Naive B cell (primary cell): ENCODE data around the gene DNAJC11. TPM values are rescaled to one million over a fixed set of nuclear protein-coding genes. Genes with fewer than 3 reads are reported as not detected.
"Not testable (repeated sequence)": the region's sequence is repeated elsewhere in the genome, so short reads cannot be mapped to it uniquely, and the experiment has no call there.

Experiments used
- ATAC-seq, 2 donors: fragments of 150-1000 bp; cut with Tn5 transposase; 2 replicates each; pipeline ENCODE4 v1.10.0; 2021; ENCODE audit warnings: low read depth in 2 of 2, mild to moderate bottlenecking in 2 of 2, moderate library complexity in 2 of 2
- DNase-seq: peaks from one replicate; pipeline ENCODE4 v3.0.0; 2022
- H3K27ac Mint-ChIP-seq, 6 donors: one replicate each; pipeline ENCODE4 v1.8.0; 2020 to 2022; ENCODE audit warnings: mild to moderate bottlenecking in 6 of 6, mixed read lengths in 6 of 6, moderate library complexity in 5 of 6, inconsistent platforms in 2 of 6
- H3K27me3 Mint-ChIP-seq, 3 donors: one replicate each; pipeline ENCODE4 v1.8.0; 2021 to 2022; ENCODE audit warnings: mixed read lengths in 3 of 3, mild to moderate bottlenecking in 1 of 3
- H3K36me3 Mint-ChIP-seq, 2 donors: one replicate each; pipeline ENCODE4 v1.8.0; 2020 to 2022; ENCODE audit warnings: mixed read lengths in 2 of 2, inconsistent platforms in 1 of 2, mild to moderate bottlenecking in 1 of 2
- H3K4me1 Mint-ChIP-seq, 3 donors: one replicate each; pipeline ENCODE4 v1.8.0; 2020 to 2022; ENCODE audit warnings: mixed read lengths in 3 of 3, inconsistent platforms in 1 of 3, mild to moderate bottlenecking in 1 of 3, moderate library complexity in 1 of 3
- H3K4me3 Mint-ChIP-seq, 8 donors: one replicate each; pipeline ENCODE4 v1.8.0; 2020 to 2022; ENCODE audit warnings: mild to moderate bottlenecking in 8 of 8, mixed read lengths in 8 of 8, moderate library complexity in 8 of 8, inconsistent platforms in 2 of 8
- H3K9me3 Mint-ChIP-seq, 7 donors: one replicate each; pipeline ENCODE4 v1.8.0; 2020 to 2022; ENCODE audit warnings: mixed read lengths in 7 of 7, mild to moderate bottlenecking in 5 of 7, inconsistent platforms in 2 of 7, moderate library complexity in 1 of 7
- polyA plus RNA-seq, 6 donors: library from polyadenylated mRNA; unstranded; fragments of 300-500 nt; fragmentation: Illumina TruSeq; gene quantifications; one replicate each; pipeline ENCODE4 v1.2.3, GENCODE V29; 2021; ENCODE audit warnings: low read depth in 6 of 6

DNAJC11 gene, protein sequence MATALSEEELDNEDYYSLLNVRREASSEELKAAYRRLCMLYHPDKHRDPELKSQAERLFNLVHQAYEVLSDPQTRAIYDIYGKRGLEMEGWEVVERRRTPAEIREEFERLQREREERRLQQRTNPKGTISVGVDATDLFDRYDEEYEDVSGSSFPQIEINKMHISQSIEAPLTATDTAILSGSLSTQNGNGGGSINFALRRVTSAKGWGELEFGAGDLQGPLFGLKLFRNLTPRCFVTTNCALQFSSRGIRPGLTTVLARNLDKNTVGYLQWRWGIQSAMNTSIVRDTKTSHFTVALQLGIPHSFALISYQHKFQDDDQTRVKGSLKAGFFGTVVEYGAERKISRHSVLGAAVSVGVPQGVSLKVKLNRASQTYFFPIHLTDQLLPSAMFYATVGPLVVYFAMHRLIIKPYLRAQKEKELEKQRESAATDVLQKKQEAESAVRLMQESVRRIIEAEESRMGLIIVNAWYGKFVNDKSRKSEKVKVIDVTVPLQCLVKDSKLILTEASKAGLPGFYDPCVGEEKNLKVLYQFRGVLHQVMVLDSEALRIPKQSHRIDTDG
- polyA plus RNA-seq, result 10 to 100 TPM; 17.4 to 24.6 (median 20.5) TPM

DNA sequence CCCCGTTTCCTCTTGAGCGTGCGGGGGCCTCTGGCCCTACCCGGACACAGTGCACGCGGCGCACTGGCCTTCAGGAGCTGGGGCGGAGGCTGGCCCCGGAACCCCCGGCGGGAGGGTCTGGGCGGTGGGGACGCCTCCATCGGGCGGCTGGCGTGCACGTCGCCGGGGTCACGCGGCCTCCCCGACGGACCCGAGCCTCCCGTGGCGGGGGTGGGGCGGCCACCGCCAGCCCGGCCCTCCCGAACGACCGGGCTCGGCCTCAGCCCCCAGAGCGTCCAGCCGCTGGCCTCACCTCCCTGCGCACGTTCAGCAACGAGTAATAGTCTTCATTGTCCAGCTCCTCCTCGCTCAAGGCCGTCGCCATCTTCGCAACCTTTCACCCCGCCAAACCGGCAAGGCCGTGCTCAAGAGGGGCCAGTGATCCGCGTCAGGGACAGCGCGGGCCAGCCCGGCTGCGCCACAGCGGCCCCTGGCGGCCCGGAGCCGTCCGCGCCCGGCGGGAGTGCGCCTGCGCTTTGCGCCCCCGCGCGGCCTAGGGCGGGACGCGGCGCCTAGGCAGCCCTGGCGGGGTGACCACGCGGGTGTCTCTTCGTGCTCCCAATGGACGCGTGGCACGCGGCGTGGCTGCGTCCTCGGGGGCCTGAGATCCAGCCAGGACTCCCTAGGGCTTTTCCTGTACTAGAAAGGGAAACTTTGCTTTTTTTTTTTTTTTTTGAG, at the start of gene DNAJC11:
DNAJC11 (minus strand) TSS at position 380 of the 717 bp plus-strand sequence; CDS start at position 364, 16 bp downstream.
- peak; percentile 95 to 96 for ATAC-seq
- Mint-ChIP-seq H3K27me3 (no peaks in the 10 kb centered on the region), H3K4me3 (peak within 1 kb of the TSS; percentile 87 to 98 (median 92)), H3K4me1 (peaks cover 20 to 32% (median 30%) of the 10 kb centered on the region in 3 donors), H3K36me3 (no peaks in the 10 kb centered on the region), H3K27ac (peak within 1 kb of the TSS in 5 of 6 donors; percentile 87 to 95 (median 94)), H3K9me3 (no peaks in the 10 kb centered on the region)
- DNase-seq, result peak; percentile 93

DNA sequence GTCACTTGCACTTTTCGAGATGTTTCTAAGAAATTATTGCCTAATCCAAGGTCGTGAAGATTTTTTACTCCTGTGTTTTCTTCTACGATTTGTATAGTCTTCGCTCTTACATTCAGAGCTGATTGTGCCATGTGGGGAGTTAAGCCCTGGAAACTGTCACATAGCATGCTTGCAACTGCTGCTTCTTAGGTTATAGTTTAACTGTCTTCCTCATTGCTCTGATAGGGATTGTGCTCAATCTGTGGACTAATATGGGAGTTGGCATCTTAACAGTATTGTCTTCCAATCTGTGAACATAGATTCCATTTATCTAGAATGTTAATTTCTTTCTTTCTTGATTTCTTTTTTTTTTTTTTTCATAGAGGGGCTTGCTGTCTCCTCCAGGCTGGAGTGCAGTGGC, 48.9 kb upstream of the DNAJC11 start:
- H3K4me1 Mint-ChIP-seq, result peaks cover 0 to 7% (median 0%) of the 10 kb centered on the region in 3 donors
- no peak for ATAC-seq

DNA sequence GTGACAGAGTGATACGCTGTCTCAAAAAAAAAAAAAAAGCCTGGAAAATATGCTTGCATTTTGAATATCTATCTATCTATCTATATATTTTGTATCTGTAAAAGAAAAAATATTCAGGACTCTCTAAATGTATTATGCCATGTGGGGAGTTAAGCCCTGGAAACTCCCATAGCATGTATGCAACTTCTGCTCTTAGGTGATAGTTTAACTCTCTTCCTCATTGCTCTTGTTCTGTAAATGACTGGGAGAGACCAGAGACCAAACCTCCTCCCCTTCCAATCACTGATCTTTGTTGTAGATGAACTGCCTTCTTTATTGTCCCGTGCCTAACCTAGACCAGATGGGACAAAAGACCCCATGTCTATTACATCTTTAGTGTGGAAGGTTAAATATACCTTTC, 46.1 kb upstream of the DNAJC11 start:
- Mint-ChIP-seq H3K4me1 (peaks cover 12 to 16% (median 13%) of the 10 kb centered on the region in 3 donors), H3K27me3 (peaks cover 10 to 24% (median 21%) of the 10 kb centered on the region in 3 donors), H3K4me3 (no peak overlapping the region), H3K36me3 (no peaks in the 10 kb centered on the region), H3K27ac (no peak overlapping the region), H3K9me3 (peaks cover 0 to 4% (median 2%) of the 10 kb centered on the region in 7 donors)
- DNase-seq, result no peak
- no peak for ATAC-seq

More for the DNA sequence above, 48.9 kb upstream of the DNAJC11 start:
- peaks cover 0 to 4% (median 2%) of the 10 kb centered on the region in 7 donors for H3K9me3 Mint-ChIP-seq
- H3K36me3 Mint-ChIP-seq, result no peaks in the 10 kb centered on the region
- H3K27me3 Mint-ChIP-seq, result peaks cover 20 to 48% (median 39%) of the 10 kb centered on the region in 3 donors
- H3K4me3 Mint-ChIP-seq, result no peak overlapping the region
- DNase-seq, result no peak
- H3K27ac Mint-ChIP-seq, result no peak overlapping the region

DNA sequence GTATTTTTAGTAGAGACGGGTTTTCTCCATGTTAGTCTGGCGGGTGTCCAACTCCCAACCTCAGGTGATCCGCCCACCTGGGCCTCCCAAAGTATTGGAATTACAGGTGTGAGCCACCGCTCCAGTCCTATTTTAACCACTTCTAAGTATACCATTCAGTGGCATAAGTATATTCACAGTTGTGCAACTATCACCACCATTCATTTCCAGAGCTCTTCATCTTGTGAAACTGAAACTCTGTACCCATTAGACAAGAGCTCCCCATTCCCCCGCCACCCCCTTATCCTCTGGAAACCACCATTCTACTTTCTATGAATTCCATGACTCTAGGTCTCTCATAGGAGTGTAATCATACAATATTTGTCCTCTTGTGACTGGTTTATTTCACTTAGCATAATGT, 43.5 kb upstream of the DNAJC11 start:
- Mint-ChIP-seq H3K4me1 (peaks cover 12 to 16% (median 14%) of the 10 kb centered on the region in 3 donors), H3K27me3 (peaks cover 4 to 16% (median 14%) of the 10 kb centered on the region in 3 donors), H3K27ac (peak overlapping the region in 1 of 6 donors; percentile 33), H3K4me3 (no peak overlapping the region), H3K9me3 (peaks cover 0 to 4% (median 2%) of the 10 kb centered on the region in 7 donors), H3K36me3 (no peaks in the 10 kb centered on the region)
- no peak for ATAC-seq
- no peak for DNase-seq

DNA sequence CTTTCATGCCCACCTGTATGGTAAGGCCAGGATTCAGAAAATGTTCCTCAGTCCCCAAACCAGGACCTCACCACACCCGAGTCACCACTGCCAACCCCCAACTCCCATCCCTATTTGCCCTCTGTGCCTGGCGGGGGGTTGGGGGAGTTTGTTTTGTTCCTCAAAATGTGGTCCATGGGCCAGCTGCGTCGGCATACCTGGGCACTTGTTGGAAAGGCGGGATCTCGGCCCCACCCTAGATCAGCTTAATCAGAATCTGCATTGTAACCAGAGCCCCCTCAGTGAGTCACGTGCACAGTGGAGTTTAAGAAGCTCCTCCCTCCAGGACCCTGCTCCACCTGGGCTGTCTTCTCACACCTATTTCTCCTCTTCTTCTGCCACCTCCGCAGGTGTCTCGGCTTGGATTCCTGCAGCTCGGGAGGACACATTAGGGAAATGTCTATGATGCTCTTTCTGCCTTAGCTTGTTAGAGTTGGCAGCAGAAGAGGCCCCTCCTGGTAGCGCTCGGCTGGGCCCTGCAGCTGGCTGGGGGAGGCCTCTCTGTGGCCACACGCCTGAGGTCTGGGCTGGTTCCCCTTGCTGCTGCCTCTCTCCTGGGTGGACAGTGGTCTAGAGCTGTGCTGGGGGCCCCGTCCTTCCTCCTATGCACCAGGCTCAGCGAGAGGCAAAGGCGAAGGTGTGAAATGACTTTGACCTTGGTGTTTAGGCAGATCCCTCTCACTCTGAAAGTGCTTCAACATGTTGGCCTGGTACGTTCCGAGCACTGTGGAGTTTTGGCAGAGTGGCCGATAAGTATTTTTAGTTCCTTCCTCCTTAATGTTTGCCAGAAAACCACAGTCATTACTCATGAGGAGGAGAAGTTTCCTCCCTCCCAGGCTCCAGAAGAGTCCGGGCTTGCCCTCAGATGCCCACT, 41.8 kb upstream of the DNAJC11 start:
- H3K9me3 Mint-ChIP-seq, result peaks cover 0 to 2% (median 0%) of the 10 kb centered on the region in 7 donors
- H3K27me3 Mint-ChIP-seq, result peaks cover 0 to 4% (median 2%) of the 10 kb centered on the region in 3 donors
- H3K4me1 Mint-ChIP-seq, result peaks cover 9 to 14% (median 12%) of the 10 kb centered on the region in 3 donors
- ATAC-seq (peak; percentile 49 to 50), DNase-seq (peak; percentile 12)
- H3K27ac Mint-ChIP-seq, result peak overlapping the region in 1 of 6 donors; percentile 36
- no peaks in the 10 kb centered on the region for H3K36me3 Mint-ChIP-seq
- peak overlapping the region in 4 of 8 donors; percentile 6 to 72 (median 30) for H3K4me3 Mint-ChIP-seq

DNA sequence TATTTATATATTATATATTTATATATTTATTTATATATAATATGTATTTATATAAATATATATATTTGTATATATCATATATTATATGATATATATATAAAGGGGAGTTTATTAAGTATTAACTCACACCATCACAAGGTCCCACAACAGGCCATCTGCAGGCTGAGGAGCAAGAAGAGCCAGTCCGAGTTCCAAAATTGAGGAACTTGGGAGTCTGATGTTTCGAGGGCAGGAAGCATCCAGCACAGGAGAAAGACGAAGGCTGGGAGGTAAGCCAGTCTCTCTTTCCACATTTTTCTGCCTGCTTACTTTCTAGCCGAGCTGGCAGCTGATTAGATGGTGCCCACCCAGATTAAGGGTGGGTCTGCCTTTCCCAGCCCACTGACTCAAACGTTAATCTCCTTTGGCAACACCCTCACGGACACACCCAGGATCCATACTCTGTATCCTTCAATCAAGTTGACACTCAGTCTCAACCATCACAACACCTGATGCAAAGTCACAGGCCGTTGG, 41.1 kb upstream of the DNAJC11 start:
- not testable (repeated sequence) for H3K27me3 Mint-ChIP-seq, H3K9me3 Mint-ChIP-seq

DNA sequence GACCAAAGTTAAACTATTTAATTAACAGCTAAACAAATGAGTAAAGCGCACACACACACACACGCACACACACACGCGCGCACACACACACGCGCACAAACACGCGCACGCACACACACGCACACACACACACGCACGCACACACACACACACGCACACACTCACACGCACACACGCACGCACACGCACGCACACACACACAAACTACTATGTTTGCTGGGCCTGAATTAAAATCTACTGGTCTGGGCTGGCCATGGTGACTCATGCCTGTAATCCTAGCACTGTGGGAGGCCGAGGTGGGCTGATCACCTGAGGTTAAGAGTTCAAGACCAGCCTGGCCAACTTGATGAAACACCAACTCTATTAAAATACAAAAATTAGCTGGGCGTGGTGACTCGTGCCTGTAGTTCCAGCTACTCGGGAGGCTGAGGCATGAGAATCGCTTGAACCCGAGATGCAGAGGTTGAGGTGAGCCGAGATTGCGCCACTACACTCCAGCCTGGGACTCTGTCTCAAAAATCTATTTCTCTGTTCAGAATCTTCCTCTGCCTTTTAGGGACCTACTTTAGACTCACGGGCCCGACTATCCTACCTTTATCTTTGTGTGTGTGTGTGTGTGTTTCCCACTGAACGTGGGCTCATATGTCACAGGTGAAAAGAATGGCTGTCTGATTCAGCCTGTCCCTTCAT, 37.5 kb upstream of the DNAJC11 start:
- peaks cover 9 to 14% (median 12%) of the 10 kb centered on the region in 3 donors for H3K4me1 Mint-ChIP-seq
- H3K27ac Mint-ChIP-seq, result no peak overlapping the region
- no peaks in the 10 kb centered on the region for H3K9me3 Mint-ChIP-seq
- no peak for ATAC-seq
- no peak overlapping the region for H3K4me3 Mint-ChIP-seq
- no peaks in the 10 kb centered on the region for H3K36me3 Mint-ChIP-seq
- no peak for DNase-seq
- peaks cover 0 to 11% (median 5%) of the 10 kb centered on the region in 3 donors for H3K27me3 Mint-ChIP-seq

More for the DNA sequence above, 41.1 kb upstream of the DNAJC11 start:
- H3K4me1 Mint-ChIP-seq, result peaks cover 9 to 14% (median 12%) of the 10 kb centered on the region in 3 donors
- peak overlapping the region in 1 of 6 donors; percentile 52 for H3K27ac Mint-ChIP-seq
- ATAC-seq, H3K36me3 Mint-ChIP-seq, DNase-seq: not testable (repeated sequence)
- peak overlapping the region in 3 of 8 donors; percentile 6 to 39 (median 32) for H3K4me3 Mint-ChIP-seq

DNA sequence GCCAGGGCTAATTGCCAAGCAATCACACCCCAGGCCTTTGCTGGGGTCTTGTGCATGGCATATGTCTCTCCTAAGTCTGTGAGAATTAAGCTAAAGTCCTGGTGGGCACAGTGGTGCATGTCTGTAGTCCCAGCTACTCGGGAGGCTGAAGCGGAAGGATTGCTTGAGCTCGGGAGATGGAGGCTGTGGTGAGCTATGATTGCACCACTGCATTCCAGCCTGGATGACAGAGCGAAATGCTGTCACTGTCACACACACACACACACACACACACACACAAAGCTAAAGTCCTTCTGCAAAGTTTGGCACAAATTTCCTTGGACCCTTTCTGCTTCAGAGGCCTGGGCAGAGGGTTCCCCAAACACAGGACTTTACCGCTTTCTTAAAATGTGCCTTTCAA, 31.3 kb upstream of the DNAJC11 start:
- Mint-ChIP-seq H3K27ac (no peak overlapping the region), H3K4me3 (no peak overlapping the region), H3K27me3 (peaks cover 11 to 27% (median 13%) of the 10 kb centered on the region in 3 donors), H3K36me3 (no peaks in the 10 kb centered on the region), H3K9me3 (no peaks in the 10 kb centered on the region), H3K4me1 (peaks cover 0 to 4% (median 0%) of the 10 kb centered on the region in 3 donors)
- DNase-seq, result no peak
- ATAC-seq, result no peak

DNA sequence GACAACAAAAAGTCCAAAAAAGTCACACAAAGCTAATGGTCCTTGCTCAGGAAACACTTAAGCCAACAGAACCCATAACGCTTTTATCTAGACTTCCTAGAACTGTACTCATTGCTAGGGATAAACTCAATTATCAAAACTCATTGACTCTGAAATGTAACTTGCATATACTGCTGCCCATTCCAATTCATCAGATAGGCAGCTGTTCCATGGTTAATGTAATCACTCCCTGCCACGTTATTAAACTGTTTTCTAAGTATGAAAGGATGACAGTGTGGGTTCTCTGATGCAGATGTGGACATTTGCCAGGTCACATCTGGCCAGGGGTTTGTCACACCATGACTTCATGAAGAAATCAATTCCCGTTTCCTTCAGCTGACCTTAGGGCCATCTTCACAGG, 30.3 kb upstream of the DNAJC11 start:
- DNase-seq (no peak), ATAC-seq (no peak)
- H3K27ac Mint-ChIP-seq, result no peak overlapping the region
- no peak overlapping the region for H3K4me3 Mint-ChIP-seq
- H3K9me3 Mint-ChIP-seq, result no peaks in the 10 kb centered on the region
- peaks cover 0 to 4% (median 0%) of the 10 kb centered on the region in 3 donors for H3K4me1 Mint-ChIP-seq
- no peaks in the 10 kb centered on the region for H3K36me3 Mint-ChIP-seq
- H3K27me3 Mint-ChIP-seq, result peaks cover 13 to 27% (median 16%) of the 10 kb centered on the region in 3 donors

DNA sequence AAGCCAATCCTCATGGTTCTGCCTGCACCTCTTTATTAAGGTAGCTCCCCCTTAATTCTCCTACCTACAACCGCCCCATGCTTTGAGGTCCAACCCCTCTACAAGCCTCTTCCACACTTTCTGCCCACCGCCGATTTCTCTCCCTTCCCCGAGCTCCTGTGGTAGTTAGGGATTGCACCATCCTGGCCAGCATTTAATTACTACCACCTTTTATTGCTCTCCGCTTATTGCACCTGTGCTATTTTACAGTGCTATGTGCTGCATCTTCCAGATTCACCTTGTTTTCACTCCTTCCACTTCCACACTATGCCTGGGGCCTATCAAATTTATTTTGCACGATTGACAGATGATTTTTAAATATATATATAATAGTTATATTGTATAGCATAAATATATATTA, 29.3 kb upstream of the DNAJC11 start:
- H3K36me3 Mint-ChIP-seq, result no peaks in the 10 kb centered on the region
- no peaks in the 10 kb centered on the region for H3K9me3 Mint-ChIP-seq
- H3K4me1 Mint-ChIP-seq, result peaks cover 0 to 4% (median 0%) of the 10 kb centered on the region in 3 donors
- H3K27ac Mint-ChIP-seq, result peak overlapping the region in 1 of 6 donors; percentile 76
- H3K27me3 Mint-ChIP-seq, result peaks cover 18 to 29% (median 21%) of the 10 kb centered on the region in 3 donors
- no peak overlapping the region for H3K4me3 Mint-ChIP-seq
- ATAC-seq (no peak), DNase-seq (no peak)

DNA sequence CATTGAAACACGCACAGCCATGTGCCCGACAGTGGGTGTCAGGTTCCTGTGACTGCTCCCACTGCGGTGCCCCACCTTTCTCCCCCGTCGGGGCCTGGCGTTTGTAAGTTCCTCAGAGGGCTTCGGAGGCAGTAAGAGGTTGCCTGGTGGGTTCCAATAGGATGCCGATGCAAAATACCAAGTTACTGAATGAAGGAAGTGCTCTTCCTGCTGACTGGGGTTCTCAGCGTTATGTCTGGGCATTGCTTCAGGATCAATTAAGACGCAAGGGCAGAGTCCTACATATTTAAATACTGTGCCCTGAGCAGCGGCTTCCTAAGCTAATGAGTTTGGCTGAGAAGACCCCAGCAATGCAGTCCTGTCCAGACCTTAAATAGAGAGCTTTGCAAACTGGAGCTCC, 28.9 kb upstream of the DNAJC11 start:
- Mint-ChIP-seq H3K27me3 (peaks cover 20 to 26% (median 21%) of the 10 kb centered on the region in 3 donors), H3K9me3 (no peaks in the 10 kb centered on the region), H3K4me1 (peaks cover 0 to 4% (median 0%) of the 10 kb centered on the region in 3 donors), H3K4me3 (no peak overlapping the region), H3K27ac (no peak overlapping the region), H3K36me3 (no peaks in the 10 kb centered on the region)
- no peak for DNase-seq
- ATAC-seq, result no peak

DNA sequence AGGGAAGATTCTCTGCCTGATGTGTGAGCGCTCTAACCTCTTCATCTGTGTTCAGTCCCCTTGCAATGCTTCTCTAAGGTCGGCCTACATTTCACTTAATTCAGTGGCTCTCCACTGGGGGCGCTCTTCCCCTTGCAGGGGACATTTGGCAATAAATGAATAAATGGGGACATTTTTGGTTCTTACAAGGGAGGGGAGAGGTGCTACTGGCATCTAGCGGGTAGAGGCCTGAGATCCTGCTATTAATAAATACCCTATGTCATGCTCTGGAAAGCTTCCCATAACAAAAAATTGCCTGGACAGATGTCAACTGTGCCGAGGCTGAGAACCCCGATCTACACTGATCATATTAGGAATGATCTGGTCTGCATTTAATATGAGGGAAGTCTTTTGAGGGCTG, 25.9 kb upstream of the DNAJC11 start:
- no peak overlapping the region for H3K27ac Mint-ChIP-seq
- H3K4me1 Mint-ChIP-seq, result peaks cover 0 to 4% (median 0%) of the 10 kb centered on the region in 3 donors
- H3K36me3 Mint-ChIP-seq, result no peaks in the 10 kb centered on the region
- ATAC-seq, result peak; percentile 49 to 52
- peak; percentile 47 for DNase-seq
- no peaks in the 10 kb centered on the region for H3K9me3 Mint-ChIP-seq
- H3K27me3 Mint-ChIP-seq, result peaks cover 16 to 26% (median 16%) of the 10 kb centered on the region in 3 donors
- H3K4me3 Mint-ChIP-seq, result no peak overlapping the region
